Measurements from ENCODE around the gene BANK1.

BANK1 gene

DNA sequence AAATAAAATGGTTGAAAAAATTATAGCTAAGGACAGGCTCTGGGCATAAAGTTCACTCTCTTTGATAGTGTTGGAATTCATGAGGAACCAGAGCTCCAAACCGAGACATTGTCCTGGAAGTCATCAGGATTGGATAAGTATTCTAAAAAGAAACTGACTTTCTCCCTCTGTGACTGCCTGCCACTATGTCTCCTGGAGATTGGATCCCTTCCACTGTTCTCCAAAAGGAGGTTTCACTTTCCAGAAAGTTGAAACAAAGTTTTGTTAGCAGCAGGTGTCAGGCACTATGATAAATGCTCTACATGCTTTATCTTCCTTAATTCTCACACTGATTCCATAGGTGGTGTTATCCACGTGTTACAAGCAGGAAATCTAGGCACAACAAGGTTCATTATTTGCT lies 16.8 kb downstream of the BANK1 start:
- no peak for DNase-seq (ENCODE audit: low read depth)
- no peak overlapping the region for H3K4me3 ChIP-seq (ENCODE audit: low read depth, low read length)

DNA sequence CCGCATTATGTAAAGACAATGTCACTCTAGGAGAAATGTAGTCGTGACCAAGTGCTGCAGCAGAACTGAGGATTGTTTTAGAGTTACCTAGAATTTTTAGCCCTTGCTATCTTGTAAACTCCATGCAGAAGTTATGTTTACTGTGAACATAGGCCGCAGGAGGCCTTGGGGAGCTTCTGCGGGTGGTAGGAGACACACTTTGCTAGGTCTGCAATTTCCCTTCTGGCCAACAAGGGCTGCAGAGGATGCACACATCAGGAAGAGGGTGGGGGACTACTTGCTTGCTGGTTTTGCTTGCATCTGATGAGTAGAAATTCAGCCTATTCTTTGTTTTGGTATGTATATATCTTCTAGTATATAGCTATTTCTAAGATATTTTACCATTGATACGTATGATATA lies 23.1 kb downstream of the BANK1 start:
- no peak for DNase-seq (ENCODE audit: low read depth)
- H3K4me3 ChIP-seq (ENCODE audit: low read depth, low read length), result no peak overlapping the region

GRCh38 chr4:101818362-101818761 lies 27.8 kb downstream of the BANK1 start:
- DNase-seq (ENCODE audit: low read depth), result no peak
- H3K4me3 ChIP-seq (ENCODE audit: low read depth, low read length), result no peak overlapping the region

DNA sequence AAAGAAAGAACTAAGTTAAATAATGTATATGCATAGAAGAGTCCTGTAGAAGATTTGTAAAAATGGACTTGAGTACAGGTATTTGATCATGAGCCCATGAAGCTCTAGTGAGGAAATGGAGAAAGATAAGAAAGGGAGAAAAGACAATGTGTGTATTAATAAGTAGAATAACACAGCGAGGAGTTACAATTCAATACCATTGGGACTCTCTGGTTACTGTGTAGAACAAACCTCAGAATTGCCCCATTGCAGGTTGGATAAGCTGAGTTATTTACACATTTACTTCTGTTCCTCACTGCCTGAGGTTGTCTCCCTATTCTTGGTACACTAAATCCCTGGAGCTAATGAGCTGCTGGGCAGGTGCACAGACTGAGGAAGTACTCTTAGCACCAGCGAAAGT lies 33.3 kb downstream of the BANK1 start:
- no peak for DNase-seq (ENCODE audit: low read depth)
- no peak overlapping the region for H3K4me3 ChIP-seq (ENCODE audit: low read depth, low read length)

GRCh38 chr4:101824500-101824899 lies 34.0 kb downstream of the BANK1 start:
- DNase-seq (ENCODE audit: low read depth), result no peak
- H3K4me3 ChIP-seq (ENCODE audit: low read depth, low read length), result no peak overlapping the region

DNA sequence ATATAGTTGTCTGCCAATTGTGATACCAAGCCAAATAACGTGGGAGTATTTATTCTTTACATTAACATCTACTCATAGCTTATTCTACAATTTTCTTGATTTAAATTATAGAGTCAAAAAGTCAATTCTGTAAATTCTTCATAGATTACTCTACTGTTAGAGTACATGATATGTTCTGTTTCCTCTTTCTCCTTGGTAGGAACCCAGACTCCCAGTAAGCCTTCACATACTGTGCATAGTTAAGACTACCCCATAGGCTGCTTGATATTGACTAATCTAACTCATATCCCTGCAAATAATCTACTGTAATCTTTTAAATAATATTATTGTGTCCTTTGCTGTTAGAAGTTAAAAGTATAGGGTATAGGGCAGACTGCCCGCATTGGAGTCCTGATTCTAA lies 35.4 kb downstream of the BANK1 start:
- DNase-seq (ENCODE audit: low read depth), result no peak
- H3K4me3 ChIP-seq (ENCODE audit: low read depth, low read length), result no peak overlapping the region

DNA sequence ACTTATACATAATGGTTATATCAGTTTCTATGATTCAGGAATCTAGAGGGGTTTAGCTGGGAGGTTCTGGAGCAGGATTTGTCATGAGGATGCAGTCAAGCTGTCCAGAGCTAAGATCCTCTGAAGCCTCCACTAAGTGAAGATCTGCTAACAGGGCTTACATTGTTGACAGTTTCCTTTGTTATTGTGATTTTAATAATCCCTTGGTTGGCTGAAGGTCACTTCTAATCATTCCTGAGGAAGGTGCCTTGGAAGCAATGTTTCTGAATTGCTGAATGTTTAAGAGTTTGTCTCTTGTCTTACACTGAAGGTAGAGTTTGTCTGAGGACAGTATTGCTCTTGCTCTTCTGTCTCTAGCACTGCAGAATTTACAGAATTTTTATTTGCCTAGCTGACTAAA lies 41.3 kb downstream of the BANK1 start:
- DNase-seq (ENCODE audit: low read depth), result no peak

DNA sequence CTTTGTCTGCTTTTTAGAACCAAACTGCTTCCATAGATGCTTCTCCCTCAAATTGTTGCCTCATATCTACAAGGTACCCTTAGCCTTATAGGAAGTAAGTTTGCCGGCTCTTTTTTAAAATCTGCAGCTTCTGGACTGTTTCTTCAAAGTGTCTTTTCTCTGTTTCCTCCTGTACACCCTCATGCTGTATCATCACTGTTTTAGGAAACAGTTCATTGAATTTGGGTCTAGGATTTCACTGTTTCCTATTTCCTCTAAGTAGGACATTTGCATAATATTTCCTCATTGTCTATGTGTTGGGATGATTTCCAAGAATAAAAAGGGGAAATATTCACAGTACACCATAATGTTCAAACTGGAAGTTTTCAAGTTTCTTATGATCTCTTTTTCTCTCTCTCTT lies 43.0 kb downstream of the BANK1 start:
- no peak for DNase-seq (ENCODE audit: low read depth)
- H3K4me3 ChIP-seq (ENCODE audit: low read depth, low read length), result no peak overlapping the region

More for the DNA sequence above, 41.3 kb downstream of the BANK1 start:
- no peak overlapping the region for H3K4me3 ChIP-seq (ENCODE audit: low read depth, low read length)

- DNase-seq (ENCODE audit: low read depth), result peak; percentile 41
- H3K4me3 ChIP-seq (ENCODE audit: low read depth, low read length), result no peak overlapping the region
Measured at GRCh38 chr4:101835121-101835904, 44.8 kb downstream of the BANK1 start.

DNA sequence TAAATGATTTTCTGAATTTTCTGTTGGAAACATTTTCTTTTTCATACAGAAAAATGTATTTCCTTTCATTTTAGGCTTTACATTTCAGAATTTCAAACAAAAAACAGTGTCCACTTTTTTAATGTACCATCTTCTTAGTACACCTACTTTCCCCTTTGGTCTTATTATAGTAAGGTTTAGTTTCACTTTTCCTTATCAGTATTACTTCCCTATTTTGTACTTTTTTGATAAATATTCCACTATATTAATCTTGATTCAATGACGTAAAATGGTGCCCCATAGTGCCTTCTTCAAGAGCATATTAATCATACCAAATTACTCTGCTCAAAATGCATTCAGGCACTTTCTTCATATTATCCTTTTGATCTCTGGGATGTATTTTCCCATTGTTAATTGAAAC lies 52.5 kb downstream of the BANK1 start:
- no peak overlapping the region for H3K4me3 ChIP-seq (ENCODE audit: low read depth, low read length)
- DNase-seq (ENCODE audit: low read depth), result no peak

- no peak overlapping the region for H3K4me3 ChIP-seq (ENCODE audit: low read depth, low read length)
- DNase-seq (ENCODE audit: low read depth), result no peak
Measured at GRCh38 chr4:101846550-101846949, 56.0 kb downstream of the BANK1 start.

DNA sequence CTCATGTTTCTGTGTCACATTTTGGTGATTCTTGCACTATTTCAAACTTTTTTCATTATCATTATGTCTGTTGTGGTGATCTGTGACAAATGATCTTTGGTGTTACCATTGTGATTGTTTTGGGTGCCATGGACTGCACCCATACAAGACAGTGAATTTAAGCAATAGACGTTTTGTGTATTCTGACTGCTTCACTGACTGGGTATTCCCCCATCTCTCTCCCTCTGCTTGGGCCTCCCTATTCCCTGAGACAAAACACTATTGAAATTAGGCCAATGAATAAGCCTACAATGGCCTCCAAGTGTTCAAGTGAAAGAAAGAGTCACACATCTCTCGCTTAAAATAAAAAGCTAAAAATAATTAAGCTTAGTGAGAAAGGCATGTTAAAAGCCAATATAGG lies 60.2 kb downstream of the BANK1 start:
- H3K4me3 ChIP-seq (ENCODE audit: low read depth, low read length), result no peak overlapping the region
- no peak for DNase-seq (ENCODE audit: low read depth)

DNA sequence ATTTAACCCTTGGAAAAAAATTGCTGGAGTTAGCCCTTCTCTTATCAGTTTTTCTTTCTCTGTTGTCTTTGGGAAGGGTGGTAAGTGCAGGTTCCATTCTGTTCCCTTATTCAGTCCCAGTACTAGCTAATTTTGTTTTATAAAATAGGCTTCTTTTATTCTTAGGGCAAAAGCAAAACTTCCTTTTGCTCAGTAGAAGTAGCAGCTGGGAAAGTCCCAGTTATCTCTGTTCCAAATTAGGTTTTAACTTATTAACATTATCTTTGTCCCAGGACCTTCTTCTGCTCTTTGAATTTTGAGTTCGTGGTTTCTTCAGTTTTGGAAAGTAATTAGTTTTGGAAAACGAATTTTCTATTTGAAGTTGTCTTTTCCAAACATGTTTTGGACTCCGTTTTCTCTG lies 61.1 kb downstream of the BANK1 start:
- DNase-seq (ENCODE audit: low read depth), result no peak
- H3K4me3 ChIP-seq (ENCODE audit: low read depth, low read length), result no peak overlapping the region

- no peak overlapping the region for H3K4me3 ChIP-seq (ENCODE audit: low read depth, low read length)
- DNase-seq (ENCODE audit: low read depth), result no peak
Measured at GRCh38 chr4:101853028-101853427, 62.5 kb downstream of the BANK1 start.

DNA sequence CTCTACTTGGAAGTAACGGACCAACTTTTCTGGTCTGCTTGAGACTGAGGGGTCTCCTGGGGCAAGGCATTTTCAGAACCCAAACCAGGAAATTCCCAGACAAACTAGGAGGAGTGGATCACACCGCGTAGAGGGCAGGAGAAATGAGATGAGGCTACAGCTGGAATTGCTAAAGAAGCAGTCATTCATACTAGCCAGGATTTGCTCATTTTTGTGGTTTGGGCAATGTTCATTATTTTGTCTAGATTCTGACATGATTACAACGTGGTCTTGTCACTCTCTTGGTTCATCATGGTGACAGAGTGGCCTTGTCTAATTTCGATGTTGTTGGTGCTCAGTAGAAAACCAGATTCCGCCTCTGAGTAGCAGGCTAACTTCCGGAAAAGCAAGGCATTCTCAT lies 63.2 kb downstream of the BANK1 start:
- H3K4me3 ChIP-seq (ENCODE audit: low read depth, low read length), result no peak overlapping the region
- no peak for DNase-seq (ENCODE audit: low read depth)

DNA sequence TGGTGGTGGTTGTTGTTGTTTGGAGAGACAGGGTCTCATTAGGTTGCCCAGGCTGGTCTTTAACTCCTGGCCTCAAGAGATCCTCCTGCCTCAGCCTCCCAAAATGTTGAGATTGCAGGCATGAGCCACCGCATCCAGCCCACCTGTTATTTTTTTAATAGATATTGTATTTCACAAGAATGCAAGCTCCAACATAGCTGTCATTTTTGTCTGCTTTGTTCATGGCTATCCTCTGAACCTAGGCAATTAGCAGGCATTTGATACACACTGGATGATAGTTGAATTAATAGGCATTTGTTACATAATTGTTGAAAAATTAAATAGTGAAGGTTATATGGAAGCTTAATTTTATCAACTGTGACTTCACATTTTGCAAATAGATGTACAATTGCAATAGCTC lies 64.7 kb downstream of the BANK1 start:
- DNase-seq (ENCODE audit: low read depth), result no peak
- no peak overlapping the region for H3K4me3 ChIP-seq (ENCODE audit: low read depth, low read length)

DNA sequence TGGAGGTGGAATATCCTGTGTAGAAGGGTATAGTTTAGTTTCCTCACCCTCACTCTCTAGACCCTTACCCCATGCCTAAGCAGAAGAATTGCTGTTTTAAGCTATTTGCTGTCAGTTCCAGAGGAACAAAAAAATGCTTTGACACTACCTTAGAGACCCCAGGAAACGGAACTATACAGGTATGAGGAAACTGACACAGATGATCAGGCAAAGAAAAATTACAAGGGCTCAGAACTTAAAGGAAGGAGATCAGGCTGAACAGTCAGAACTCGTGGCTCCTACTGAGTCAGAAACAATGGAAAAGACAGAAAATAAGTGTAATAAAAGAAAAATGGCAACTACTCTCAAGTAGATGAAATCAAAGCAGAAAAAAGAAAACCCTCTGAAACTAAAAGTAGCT lies 65.6 kb downstream of the BANK1 start:
- no peak overlapping the region for H3K4me3 ChIP-seq (ENCODE audit: low read depth, low read length)
- DNase-seq (ENCODE audit: low read depth), result no peak

- no peak overlapping the region for H3K4me3 ChIP-seq (ENCODE audit: low read depth, low read length)
- no peak for DNase-seq (ENCODE audit: low read depth)
Measured at GRCh38 chr4:101857176-101857575, 66.6 kb downstream of the BANK1 start.

DNA sequence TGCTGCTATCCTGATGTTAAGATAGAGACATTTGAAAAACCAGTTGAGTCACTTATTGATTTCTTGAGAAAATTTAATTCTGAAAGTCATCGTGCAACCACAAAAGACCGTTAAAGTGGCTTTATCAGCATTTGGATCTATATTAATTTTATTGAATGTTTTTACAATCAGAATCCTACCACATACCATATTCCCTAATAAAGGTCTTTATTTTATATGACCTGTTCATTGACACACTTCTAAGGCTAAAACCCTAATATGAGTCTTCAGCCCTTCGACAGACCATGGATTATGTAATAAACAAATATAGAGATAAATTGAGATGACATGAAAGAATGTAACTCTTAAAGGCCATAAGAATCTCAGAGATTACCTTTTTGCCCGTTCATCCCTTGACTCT lies 68.1 kb downstream of the BANK1 start:
- no peak for DNase-seq (ENCODE audit: low read depth)

DNA sequence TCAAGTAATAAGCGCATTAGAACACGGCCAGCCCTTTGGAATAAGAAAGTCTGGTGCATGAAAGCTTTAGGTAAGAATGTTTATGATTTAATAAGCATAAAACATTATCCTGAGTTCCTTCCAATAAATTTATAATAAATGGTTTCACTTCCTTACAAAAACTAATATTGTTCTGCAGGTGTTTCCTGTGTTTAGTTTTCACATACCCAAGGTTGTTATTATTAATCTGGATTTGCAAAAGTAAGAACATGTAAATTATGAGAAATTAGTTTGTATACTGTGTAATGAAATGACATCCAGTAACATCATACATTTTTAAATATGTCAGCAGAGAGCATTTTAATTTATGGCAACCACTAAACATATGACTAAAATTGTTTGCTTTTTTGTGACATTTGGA lies 72.1 kb downstream of the BANK1 start:
- H3K4me3 ChIP-seq (ENCODE audit: low read depth, low read length), result no peak overlapping the region
- no peak for DNase-seq (ENCODE audit: low read depth)

More for the DNA sequence above, 68.1 kb downstream of the BANK1 start:
- H3K4me3 ChIP-seq (ENCODE audit: low read depth, low read length), result no peak overlapping the region

- DNase-seq (ENCODE audit: low read depth), result no peak
- no peak overlapping the region for H3K4me3 ChIP-seq (ENCODE audit: low read depth, low read length)
Measured at GRCh38 chr4:101864660-101865059, 74.1 kb downstream of the BANK1 start.

All from skeletal muscle cell (primary cell).